ENCODE measurements around the gene PGA5.

PGA5 gene

DNA sequence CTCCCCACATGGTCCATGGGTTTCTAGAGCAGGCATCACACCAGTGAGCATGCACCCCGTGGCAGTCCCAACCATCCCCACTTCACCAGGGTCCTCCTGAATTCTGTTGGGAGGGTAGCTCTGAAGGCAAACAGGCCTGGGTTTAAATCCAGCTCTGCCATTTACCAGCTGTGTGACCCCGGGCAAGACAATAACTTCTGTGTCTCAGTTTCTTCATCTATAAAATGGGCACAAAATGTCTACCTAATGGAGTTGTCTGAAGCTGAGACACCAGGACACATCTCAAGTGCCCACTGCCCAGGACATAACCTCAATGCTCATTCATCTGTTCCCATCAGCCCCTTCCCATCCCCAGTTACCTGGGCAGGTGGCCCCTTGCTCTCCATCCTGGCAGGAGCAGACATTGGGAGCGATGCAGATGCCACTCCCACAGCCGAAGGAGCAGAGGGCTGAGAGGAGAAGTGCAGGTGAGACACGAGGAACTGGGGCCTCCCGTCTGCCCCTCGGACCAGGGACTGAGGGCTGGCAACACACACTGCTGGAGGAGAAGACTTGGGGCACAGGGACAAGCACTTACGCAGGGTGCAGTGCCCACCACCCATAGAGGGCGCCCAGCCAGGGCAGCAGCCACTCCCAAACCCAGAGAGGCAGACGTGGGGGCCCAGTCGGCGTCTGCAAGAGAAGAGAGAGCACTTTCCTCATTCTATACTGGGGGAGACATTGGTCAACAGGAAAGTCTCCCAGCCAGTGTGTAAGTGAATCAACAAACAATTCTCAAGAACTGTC, 50.1 kb downstream of the PGA5 start:
- Histone ChIP-seq H3K9me3 (ENCODE audit: control insufficient read depth, insufficient read depth, low read length) (no peaks in the 10 kb centered on the region), H3K9ac (ENCODE audit: low read depth, low read length) (no peak overlapping the region), H3K4me3 (ENCODE audit: low read depth, low read length) (no peak overlapping the region), H3K36me3 (ENCODE audit: control insufficient read depth, insufficient read depth, low read length) (peaks cover 9% of the 10 kb centered on the region), H3K27me3 (ENCODE audit: control insufficient read depth, insufficient read depth, low read length) (peaks cover 5% of the 10 kb centered on the region), H3K4me1 (ENCODE audit: control insufficient read depth, insufficient read depth, low read length) (peaks cover 4% of the 10 kb centered on the region)

DNA sequence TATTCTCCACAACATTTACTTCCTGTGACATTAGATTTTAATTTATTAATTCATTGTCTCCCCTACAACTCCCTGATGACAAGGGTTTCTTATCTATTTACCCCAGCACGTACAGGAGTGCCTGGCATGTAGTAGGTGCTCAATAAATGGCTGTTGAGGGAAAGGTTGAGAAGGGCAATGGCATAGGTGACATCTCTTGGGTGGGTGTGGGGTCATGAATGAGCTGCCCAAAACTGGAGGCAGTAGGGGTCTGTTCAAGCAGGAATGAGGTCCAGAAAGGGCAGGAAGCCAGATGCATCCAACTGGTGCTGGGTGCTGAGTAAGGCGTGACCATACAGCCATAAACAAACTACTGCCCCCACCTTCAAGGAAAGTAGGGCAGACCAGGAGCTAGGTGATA, 51.4 kb downstream of the PGA5 start:
- Histone ChIP-seq H3K9ac (ENCODE audit: low read depth, low read length) (no peak overlapping the region), H3K4me1 (ENCODE audit: control insufficient read depth, insufficient read depth, low read length) (peaks cover 4% of the 10 kb centered on the region), H3K36me3 (ENCODE audit: control insufficient read depth, insufficient read depth, low read length) (peaks cover 6% of the 10 kb centered on the region), H3K4me3 (ENCODE audit: low read depth, low read length) (no peak overlapping the region), H3K9me3 (ENCODE audit: control insufficient read depth, insufficient read depth, low read length) (no peaks in the 10 kb centered on the region), H3K27me3 (ENCODE audit: control insufficient read depth, insufficient read depth, low read length) (peaks cover 5% of the 10 kb centered on the region)

DNA sequence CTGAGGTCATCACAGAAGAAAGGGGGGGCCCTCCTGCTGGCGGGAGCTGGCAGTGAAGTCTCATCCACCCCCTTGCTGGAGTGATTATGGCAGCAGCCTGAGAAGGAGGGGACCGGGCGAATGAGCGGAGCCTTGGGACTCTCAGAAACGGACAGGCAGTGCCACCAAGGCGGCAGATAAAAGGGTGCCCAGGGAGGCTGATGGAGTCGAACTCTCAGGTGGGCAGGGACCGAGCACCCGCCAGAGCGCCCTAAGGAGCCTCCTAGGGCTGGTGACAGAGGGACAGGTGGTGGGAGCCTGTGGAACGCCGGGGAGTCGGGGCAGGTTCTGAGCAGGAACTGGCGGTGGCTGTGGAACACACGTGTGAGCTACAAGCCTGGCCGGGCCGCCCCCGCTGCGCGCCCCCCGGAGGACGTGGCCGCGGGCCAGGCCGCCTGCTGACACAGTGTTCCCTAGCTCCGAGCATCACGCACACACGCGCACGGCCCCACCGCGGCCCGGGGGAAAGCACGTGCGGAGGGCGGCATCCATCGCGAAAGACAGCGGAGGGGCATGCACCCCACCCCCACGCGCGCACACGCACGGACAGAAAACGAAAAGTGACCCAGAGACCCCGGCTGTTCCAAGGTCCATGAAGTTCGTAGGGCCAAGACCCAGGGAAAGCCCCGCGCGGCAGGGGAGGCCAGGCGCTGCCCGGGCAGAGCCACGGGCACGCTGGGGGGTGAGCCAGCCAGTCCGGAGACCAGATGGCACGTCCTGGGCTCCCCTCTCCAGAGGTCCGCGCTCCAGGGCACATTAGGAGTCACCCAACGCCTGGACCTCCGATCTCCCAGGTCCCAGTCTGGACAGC, 53.1 kb downstream of the PGA5 start:
- Histone ChIP-seq H3K9me3 (ENCODE audit: control insufficient read depth, insufficient read depth, low read length) (no peaks in the 10 kb centered on the region), H3K36me3 (ENCODE audit: control insufficient read depth, insufficient read depth, low read length) (peaks cover 5% of the 10 kb centered on the region), H3K9ac (ENCODE audit: low read depth, low read length) (peak overlapping the region; percentile 88), H3K4me1 (ENCODE audit: control insufficient read depth, insufficient read depth, low read length) (peaks cover 4% of the 10 kb centered on the region), H3K4me3 (ENCODE audit: low read depth, low read length) (peak overlapping the region; percentile 80), H3K27me3 (ENCODE audit: control insufficient read depth, insufficient read depth, low read length) (peaks cover 5% of the 10 kb centered on the region)

- Histone ChIP-seq H3K4me3 (ENCODE audit: low read depth, low read length) (peak within 1 kb of the TSS; percentile 80), H3K36me3 (ENCODE audit: control insufficient read depth, insufficient read depth, low read length) (peaks cover 10% of the 10 kb centered on the region), H3K9me3 (ENCODE audit: control insufficient read depth, insufficient read depth, low read length) (no peaks in the 10 kb centered on the region), H3K9ac (ENCODE audit: low read depth, low read length) (peak within 1 kb of the TSS; percentile 88), H3K4me1 (ENCODE audit: control insufficient read depth, insufficient read depth, low read length) (peaks cover 4% of the 10 kb centered on the region), H3K27me3 (ENCODE audit: control insufficient read depth, insufficient read depth, low read length) (peaks cover 5% of the 10 kb centered on the region)
Measured at GRCh38 chr11:61294717-61295595, 54.0 kb downstream of the PGA5 start, which contains the start of gene VWCE. Gene VWCE (minus strand): TSS chr11:61295316. CDS start chr11:61295037, 279 bp downstream.

GRCh38 chr11:61295596-61295926, 54.6 kb downstream of the PGA5 start:
- peak overlapping the region; percentile 60 for H3K9ac ChIP-seq (ENCODE audit: low read depth, low read length)
- peak overlapping the region; percentile 80 for H3K4me3 ChIP-seq (ENCODE audit: low read depth, low read length)
- H3K36me3 ChIP-seq (ENCODE audit: control insufficient read depth, insufficient read depth, low read length) = peaks cover 16% of the 10 kb centered on the region
- H3K27me3 ChIP-seq (ENCODE audit: control insufficient read depth, insufficient read depth, low read length) = peaks cover 5% of the 10 kb centered on the region
- no peaks in the 10 kb centered on the region for H3K9me3 ChIP-seq (ENCODE audit: control insufficient read depth, insufficient read depth, low read length)
- H3K4me1 ChIP-seq (ENCODE audit: control insufficient read depth, insufficient read depth, low read length) = peaks cover 4% of the 10 kb centered on the region

DNA sequence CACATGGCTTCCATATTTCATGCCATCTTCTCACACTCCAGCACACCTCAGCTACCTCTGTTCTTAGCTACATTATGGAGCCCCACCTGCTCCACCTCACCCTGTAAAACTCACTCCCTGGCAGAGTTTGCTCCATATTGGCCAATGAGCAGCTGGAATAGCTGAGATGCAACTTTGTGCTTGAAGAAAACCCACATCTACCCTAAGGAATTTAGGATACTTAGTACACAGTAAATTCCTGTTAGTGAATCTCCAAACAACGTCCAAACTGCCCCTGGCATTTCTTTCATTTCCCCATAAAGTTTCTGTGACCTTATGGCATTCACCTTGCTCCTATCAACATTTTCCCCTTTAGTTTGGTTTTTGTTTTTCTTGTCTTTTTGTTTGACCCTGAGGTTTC, 56.4 kb downstream of the PGA5 start:
- Histone ChIP-seq H3K4me3 (ENCODE audit: low read depth, low read length) (no peak overlapping the region), H3K9me3 (ENCODE audit: control insufficient read depth, insufficient read depth, low read length) (no peaks in the 10 kb centered on the region), H3K9ac (ENCODE audit: low read depth, low read length) (no peak overlapping the region), H3K4me1 (ENCODE audit: control insufficient read depth, insufficient read depth, low read length) (peaks cover 4% of the 10 kb centered on the region), H3K36me3 (ENCODE audit: control insufficient read depth, insufficient read depth, low read length) (peaks cover 34% of the 10 kb centered on the region), H3K27me3 (ENCODE audit: control insufficient read depth, insufficient read depth, low read length) (peaks cover 5% of the 10 kb centered on the region)

DNA sequence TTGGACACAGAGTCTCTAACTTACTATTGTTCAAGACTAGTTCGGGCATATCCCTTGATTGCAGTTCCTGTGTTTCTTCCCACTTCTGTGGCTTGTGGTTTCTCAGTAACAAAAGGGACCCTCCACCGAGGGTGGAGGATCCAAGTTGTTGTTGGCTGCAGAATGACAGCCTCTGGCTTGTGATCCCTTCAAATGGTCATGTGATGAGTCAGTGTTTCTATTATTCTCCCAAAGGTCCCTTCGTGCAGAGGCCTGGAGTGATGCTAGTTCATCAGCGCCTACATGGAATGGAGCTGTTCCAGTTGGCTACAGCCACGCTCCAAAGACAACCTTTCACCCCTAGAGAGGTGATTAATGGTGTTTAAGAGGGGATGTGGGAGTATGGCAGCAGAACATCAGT, 56.8 kb downstream of the PGA5 start:
- Histone ChIP-seq H3K4me1 (ENCODE audit: control insufficient read depth, insufficient read depth, low read length) (peaks cover 4% of the 10 kb centered on the region), H3K4me3 (ENCODE audit: low read depth, low read length) (no peak overlapping the region), H3K27me3 (ENCODE audit: control insufficient read depth, insufficient read depth, low read length) (peaks cover 5% of the 10 kb centered on the region), H3K36me3 (ENCODE audit: control insufficient read depth, insufficient read depth, low read length) (peaks cover 38% of the 10 kb centered on the region), H3K9me3 (ENCODE audit: control insufficient read depth, insufficient read depth, low read length) (no peaks in the 10 kb centered on the region), H3K9ac (ENCODE audit: low read depth, low read length) (no peak overlapping the region)

- Histone ChIP-seq H3K9me3 (ENCODE audit: control insufficient read depth, insufficient read depth, low read length) (no peaks in the 10 kb centered on the region), H3K4me1 (ENCODE audit: control insufficient read depth, insufficient read depth, low read length) (peaks cover under 1% of the 10 kb centered on the region), H3K36me3 (ENCODE audit: control insufficient read depth, insufficient read depth, low read length) (peaks cover 45% of the 10 kb centered on the region), H3K4me3 (ENCODE audit: low read depth, low read length) (no peak overlapping the region), H3K9ac (ENCODE audit: low read depth, low read length) (no peak overlapping the region), H3K27me3 (ENCODE audit: control insufficient read depth, insufficient read depth, low read length) (no peaks in the 10 kb centered on the region)
Measured at GRCh38 chr11:61298663-61299244, 57.8 kb downstream of the PGA5 start.

Measured in iPS-15b (cell line).